Iris pigment epithelial cell (primary cell): ENCODE results near the gene AP4S1.
A peak's percentile ranks its signal among the peaks of the same experiment; 100 is the strongest.
"Not testable (repeated sequence)": the region's sequence is repeated elsewhere in the genome, so short reads cannot be mapped to it uniquely, and the experiment has no call there.

Experiments
- DNase-seq: peaks from one replicate; pipeline ENCODE4 v3.0.0-alpha.2; 2011; ENCODE audit warnings: low read depth

Gene AP4S1

DNA sequence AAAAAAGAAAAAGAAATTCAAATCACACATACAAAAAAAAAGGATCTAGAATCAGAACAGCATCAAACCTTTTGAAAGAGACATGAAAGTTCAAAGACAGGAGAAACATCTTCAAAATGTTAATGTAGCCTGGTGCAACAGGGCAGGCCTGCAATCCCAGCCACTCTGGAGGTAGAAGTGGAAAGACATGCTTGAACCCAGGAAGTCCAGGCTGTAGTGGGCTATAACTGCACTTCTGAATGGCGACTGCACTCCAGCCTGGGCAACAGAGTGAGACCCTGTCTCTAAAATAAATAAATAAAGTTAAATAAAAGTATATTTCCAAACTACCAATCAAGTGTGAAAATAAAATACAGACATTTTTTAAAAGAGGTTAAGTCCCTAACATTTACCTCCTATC, 18.7 kb upstream of the AP4S1 start:
- no peak for DNase-seq

DNA sequence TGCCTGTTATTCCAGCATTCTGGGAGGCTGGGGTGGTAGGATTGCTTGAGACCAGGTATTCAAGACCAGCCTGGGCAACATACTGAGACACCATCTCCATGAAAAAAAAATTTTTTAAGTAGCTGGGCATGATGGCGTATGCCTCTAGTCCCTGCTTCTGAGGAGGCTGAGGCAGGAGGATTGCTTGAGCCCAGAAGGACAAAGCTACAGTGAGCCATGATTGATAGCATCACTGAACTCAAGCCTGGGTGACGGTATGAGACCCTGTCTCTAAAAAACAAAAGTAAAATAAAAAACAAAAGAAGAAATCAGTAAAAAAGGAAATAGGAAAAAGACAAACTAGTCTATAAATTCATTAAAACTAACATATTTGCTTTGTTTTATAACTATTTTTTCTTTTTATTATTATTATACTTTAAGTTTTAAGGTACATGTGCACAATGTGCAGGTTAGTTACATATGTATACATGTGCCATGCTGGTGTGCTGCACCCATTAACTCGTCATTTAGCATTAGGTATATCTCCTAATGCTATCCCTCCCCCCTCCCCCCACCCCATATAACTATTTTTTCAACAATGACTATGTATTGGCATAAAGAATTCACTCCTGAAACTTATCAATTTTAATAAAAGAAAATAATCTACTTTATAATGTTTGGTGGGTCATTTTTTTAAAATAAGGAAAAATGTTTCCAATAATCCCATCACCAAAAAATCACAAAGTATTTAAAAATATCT, 15.4 kb upstream of the AP4S1 start:
- DNase-seq, result no peak

DNA sequence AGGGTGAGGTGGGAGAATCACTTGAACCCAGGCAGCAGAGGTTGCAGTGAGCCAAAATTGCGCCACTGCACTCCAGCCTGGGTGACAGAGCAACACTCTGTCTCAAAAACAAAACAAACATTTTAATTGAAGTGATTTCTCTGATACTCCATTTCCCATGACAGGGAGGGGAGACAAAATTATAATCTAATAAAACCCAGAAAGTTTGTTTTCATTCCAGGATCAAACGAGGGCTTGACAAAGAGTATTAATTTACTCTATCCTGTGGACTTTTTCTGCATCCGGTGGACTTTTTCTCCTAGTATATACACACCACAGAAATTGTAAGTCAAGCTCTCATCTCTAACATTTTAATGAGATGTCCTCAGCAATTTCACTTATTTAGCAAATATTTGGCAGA, 14.5 kb upstream of the AP4S1 start:
- no peak for DNase-seq

DNA sequence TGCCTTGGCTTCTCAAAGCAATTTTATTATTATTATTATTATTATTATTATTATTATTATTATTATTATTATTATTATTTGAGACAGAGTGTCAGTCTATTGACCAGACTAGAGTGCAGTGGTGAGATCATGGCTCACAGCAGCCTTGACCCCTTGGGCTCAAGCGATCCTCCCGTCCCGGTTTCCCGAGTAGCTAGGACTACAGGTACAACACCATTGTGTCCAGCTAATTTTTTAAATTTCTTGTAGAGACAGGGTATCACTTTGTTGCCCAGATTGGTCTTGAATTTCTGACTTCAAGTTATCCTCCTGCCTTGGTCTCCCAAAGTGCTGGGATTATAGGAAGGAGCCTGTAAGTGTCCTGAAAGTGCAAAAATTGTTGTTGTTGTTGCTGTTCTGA, 11.6 kb upstream of the AP4S1 start:
- DNase-seq, result no peak

DNA sequence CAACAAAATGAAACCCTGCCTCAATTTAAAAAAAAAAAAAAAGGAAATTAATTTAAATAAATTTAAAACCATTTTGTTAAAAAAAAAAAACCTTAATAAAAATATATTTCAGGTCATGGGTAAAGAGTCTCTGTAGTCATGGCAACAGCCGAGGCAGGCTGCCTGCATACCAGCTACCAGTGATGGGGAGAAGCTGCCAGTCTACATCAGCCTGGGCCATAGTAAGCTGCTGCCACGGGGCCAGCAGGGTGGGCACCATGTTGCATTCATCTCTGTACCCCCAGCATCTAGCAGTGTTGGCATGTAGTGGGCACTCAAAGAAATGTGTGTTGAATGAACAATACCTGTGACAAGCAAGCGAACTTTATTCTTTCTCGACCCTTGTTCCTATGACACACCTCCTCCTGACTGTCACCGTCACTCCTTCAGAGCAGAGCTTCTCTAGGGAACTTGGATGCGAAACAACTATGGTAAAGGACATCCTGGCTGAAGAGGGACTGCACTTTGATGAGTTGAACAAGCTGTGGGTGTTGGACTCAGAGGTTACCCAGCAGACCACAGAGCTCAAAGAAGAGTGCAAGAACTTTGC, 7.3 kb upstream of the AP4S1 start:
- DNase-seq, result no peak

DNA sequence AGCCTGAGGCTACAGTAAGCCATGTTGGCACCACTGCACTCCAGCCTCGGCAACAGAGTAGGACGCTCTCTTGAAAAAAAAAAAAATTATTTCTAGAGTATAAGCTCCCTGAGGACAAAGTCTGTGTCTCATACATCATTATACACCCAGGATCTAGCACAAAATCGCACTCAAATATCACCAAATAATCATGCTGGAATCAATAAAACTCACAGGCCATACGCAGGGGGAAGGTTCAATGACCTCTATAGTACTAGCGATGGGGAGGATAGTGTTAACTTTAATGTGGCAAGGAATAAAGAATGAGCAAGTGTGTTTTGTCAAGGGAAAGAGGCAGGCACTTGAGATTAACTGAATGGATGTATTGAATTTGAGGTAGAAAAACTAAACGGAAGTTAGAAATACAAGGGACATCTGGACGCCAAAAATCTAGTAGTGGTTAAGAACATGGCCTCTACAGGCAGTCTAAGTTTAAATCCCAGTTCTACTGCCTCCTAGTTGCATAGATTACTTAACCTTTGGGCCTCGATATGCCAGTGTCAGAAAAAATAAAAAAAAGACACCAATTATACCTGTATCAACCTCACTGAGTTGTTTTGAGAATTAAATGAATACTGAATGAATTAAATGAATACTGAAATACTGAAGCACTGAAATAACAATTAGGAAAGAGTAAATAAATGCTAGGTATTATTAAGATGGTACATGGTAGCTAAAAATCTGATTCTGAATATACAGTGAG, 4.4 kb upstream of the AP4S1 start:
- DNase-seq, result no peak

DNA sequence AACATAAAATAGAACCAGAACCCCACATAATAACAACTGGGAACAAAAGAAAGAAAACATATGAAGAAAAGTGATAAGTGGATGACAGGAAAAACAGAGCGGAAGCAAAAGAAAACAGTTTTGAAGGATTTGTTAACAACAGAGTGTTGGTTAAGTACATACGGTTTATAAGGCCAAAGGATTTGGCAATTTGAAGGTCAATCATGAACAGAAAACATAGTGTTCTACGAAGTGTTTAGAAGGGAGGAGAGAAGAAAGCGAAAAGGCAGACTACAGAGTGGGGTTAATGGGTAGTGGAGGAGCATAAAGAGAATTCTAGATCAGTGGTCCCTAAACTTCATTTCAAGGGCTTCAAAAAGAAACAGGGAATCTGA, 3.9 kb upstream of the AP4S1 start:
- no peak for DNase-seq

DNA sequence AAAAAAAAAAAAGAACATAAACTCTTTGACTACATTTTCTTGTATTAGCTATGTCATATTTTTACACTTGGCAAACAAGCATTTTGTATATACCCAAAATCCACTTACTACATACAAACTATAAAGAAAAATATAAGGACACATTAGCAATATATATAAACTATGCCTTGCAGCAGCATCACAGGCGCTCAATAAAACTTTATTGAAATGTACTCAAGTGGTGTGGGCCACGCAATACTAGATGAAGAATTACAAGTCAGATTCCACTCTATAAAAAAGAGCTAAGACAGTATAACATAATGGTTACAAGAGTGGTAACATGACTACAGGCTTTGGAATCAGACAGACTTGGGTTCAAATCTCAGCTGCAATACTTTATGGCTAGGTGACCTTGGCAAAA, 3.1 kb upstream of the AP4S1 start:
- no peak for DNase-seq

DNA sequence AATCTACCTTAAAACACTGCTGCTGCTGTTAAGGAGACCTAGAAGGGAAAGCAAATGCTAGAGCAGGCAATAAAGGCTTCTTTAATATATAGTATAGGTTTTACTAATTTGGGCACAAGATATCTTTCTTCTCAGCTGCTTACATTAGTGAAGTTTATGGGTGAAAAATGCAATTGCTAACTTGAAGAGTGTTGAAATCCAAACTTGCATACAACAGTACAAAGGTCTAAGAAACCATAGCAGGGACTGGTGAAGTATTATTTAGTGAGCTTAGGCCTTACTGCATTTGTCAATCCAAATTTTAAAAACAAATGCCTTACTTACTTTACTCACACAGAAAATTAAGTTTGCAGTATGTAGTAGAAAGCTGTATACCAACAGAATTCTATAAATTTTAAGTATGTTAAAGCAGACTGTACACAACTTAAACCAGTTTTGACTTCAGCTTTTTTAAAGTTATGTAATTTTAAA, 1.4 kb upstream of the AP4S1 start:
- DNase-seq, result no peak

DNA sequence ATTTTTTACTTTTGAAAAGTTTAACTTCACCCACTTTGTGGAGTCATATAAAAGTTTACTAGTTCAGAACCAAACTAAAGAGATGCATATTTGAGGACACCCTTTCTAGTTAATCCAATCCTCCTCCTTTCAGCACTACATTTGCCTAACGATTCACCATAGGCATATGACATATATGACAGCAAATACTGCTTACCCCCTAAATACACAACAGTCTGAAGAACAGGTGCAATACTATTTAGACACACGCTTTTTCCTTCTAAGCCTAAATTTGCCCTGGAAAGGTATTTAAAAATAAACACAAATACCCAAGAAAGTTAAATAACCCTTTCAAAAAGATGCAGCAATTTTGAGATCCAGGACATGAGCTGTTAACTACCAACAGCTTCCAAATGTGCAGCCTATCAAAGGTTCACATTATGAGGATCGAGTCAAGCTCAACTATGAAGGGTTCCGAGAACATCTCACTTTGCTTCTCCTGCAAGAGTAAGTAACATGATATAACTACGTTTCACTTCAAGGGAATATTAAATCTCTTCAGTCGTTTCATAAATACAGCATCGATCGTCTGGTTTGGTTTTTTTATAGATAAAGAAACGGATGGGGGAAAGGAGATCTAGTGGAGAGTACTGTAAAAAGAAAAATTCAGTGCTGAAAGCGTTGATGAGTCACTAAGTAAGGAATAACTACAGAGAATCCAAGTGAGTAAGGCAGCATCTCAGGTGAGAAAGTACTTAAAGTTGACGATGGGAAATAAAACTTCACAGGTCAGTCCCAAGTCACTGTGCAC, 677 bp upstream of the AP4S1 start:
- DNase-seq, result peak; percentile 47

DNA sequence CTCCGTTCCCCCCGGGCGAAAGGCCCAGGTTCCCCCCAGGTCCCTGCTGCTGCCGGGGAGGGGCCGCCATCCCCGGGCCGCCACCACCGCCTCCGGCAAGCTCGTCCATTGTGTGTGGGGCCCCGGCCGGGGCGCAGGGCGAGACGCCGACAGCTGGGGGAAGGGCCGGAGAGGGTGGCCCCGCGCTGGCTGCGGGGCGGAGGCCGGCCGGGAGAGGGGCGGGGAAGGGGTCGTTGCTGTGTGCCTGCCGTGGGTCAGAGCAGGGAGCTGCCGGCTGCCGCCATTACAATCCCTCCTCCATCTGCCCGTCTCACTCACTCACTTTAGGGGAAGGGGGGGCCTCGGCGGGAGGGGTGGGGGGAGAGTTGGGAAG, 614 bp downstream of the AP4S1 start, which contains the start of gene STRN3:
TSS of gene STRN3 (minus strand) at position 303 of the 373 bp plus-strand sequence. CDS start at position 109, 194 bp downstream.
- DNase-seq, result no peak

DNA sequence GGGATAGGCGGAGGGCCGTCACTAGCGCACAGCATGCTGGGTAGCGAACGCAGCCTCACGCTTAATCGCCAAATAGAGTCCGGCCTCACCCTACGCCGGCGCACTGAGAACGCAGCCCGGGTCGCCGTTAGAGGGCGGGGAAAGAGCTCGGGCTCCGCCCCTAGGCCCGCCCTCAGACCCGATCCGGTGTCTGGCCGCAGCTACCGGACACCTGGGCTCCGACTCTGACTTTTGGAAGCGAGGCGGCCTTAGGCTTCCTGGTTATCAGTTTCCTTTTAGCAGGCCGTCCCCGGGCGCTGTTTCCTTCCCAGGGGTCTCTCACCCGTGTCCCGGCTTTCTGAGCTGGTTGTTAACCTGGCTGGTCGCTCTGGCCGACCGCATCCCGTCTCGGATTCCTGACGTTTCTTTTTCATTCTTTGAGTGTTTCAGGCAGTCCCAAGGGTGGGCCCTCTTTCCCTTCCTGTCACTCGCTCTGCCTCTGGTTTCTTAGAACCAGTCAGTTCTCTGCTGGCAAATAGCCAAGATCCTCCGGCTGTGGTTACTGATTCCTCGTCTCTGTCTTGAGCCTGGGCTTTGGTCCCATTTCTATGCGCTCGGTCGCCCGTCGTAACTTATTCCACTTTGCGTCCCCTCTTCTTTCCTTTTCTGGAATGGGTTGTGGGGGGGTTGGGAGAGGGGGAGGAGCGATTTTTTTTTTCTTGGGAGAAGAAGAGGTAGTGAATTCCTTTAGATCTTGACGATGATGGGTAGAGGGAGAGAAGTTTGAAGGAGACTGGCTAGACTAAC, 1.2 kb downstream of the AP4S1 start:
- DNase-seq, result peak; percentile 98

DNA sequence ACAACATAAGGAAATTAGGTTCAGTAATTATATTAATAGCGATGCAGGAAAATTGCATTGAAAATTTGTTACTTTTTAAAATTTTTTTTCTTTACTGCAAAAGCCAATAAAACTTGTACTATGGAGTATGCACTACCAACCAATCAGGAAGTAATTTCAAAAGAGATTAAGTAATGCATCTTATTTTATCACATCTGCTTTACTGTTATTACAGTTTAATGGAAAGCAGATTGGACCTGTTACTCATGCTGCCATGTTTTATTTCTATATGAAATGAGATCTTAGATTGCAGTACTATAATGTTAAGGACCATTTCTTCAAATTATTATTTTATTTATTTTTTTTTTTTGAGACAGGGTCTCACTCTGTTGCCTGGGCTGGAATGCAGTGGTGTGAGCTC, 2.4 kb downstream of the AP4S1 start:
- no peak for DNase-seq

DNA sequence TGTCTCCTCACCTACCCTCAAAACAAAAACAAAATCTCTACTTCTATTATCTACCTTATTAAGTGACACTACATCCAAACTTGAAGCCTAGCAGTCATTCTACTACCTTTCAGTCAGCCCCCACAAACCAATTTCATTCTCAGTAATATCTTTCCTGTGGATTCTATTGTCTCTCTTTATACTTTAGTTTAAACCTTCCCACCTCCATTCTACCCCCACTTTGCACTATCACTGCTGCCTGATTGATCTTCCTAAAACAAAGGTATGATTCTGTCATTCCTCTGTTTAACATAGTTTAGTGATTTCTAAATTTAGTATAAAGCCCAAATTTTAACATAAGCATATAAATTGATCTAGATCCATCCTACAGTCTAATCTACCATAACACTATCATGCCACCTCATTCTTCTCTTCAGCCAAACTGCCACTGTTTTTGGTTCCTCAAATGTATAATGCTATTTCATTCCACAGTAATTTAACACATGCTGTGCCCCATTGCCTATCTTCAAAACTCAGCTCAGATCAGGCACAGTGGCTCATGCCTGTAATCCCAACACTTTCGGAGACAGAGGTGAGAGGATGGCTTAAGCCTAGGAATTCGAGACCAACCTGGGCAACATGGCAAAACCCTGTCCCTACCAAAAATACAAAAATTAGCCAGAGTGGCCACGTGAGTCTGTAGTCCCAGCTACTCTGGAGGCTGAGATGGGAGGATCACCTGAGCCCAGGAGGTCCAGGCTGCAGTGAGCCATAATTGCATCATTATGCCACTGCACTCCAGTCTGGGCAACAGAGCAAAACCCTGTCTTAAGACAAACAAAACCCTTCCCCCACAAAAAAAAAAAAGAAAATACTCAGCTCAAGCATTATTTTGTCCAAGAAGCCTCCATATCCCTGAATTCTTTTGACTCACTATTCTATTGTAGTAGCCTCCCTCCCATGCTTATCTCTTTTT, 3.8 kb downstream of the AP4S1 start:
- DNase-seq, result no peak

DNA sequence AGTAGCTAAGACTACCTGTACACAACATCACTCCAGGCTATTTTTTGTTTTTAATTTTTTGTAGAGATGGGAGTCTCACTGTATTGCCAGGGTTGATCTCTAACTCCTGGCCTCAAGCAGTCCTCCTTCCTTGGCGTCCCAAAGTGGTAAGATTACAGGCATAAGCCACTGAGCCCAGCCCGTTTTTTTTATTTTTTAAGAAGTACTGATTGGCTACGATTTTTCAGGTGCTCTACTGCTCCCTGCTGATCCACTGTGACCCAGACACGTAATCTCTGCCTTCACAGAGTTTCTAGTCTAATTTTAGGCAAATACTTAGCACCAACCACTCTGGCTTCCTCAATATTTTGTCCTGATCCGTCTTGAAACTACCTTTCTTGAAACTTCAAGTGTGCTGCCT, 5.0 kb downstream of the AP4S1 start:
- DNase-seq, result no peak

DNA sequence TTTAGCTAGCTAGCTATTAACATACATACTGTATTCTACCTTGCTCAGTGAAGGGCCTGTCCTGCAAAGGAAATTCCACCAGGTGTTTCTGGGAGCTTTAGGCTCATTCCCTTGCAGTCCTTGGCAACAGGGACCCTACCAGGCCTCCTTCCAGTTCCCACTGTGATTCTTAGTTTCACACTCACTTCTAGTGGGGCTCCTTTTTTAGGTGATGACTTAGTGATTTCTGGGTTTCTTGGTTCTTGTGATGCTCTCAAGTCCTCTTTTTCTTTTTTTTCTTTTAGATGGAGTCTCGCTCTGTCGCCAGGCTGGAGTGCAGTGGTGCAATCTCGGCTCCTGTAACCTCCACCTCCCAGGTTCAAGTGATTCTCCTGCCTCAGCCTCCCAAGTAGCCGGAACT, 11.1 kb downstream of the AP4S1 start:
- DNase-seq, result no peak

DNA sequence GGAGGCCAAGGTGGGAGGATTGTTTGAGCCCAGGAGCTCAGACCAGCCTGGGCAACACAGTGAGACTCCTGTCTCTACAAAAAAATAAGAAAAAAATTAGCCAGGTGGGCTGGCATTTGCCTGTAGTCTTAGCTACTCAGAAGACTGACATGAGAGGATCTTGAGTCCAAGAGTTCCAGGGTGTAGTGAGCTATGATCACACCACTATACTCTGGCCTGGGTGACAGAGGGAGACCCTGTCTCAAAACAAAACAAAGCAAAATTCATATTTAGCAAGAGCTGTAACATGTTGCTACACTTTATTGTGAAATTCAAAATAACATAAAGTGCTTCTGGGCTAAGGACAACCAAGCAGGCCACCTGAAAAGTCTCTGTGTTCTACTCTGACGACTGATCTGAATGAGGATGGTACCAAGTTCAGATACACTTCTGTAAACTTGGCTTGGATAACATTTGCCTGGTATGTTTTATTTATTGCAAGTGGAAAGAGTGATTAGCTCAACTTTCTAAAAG, 12.3 kb downstream of the AP4S1 start:
- DNase-seq, result no peak

DNA sequence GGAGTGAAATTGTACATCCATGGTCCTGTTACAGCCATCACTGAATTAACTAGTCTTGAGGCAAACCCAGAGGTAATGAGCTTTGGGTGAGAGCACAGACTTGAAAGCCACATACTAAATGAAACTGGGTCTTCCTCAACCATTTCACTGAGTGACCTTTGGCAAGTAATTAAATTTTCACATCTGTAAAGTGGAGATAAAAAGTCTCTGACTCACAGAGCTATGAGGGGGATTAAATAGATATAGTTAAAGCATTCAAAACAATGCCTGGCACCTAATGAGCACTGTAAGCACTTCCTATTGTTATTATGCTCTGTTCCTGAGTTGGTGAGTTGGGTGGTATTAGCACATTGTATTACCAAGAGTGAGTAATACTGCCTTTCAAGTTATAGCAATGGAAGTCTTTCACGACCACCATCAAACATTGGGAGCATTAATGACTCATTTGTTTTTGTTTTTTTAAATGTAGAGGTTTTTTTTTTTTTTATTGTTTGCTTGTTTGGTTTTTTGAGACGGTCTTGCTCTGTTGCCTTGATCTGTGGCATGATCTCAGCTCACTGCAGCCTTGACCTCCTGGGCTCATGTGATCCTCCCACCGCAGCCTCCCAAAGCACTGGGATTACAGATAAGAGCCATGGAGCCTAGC, 13.2 kb downstream of the AP4S1 start:
- no peak for DNase-seq

DNA sequence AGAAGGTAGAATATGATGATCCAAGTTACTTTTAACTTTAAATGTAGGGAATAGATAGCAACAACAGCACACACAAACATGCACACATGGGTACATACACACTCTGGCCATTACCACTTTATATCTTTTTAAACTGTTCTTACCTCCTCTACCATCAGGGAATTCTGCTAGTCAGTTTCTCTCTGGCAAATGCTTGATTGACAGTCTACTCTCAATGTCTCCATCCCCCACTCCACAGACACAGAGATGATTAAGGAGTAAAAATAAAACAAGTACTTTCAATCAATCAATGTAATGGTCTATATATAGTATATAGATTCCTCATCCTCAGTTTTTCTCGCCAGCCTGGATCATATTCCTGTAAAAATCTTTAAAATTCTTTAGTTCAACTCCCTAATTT, 16.9 kb downstream of the AP4S1 start:
- no peak for DNase-seq

DNA sequence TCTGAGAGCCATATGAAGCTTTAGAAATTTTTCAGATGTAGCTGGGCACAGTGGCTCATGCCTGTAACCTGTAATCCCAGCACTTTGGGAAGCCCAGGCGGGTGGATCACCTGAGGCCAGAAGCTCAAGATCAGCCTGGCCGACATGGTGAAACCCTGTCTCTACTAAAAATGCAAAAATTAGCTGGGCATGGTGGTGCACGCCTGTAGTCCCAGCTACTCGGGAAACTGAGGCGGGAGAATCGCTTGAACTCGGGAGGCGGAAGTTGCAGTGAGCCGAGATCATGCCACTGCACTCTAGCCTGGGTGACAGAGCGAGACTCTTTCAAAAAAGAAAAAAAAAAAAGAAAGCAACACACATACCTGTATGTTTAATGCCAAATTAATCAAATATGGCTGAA, 17.4 kb downstream of the AP4S1 start:
- DNase-seq, result not testable (repeated sequence)
